IMR-90 (cell line): Measurements from ENCODE around the gene SEMA3E. TPM values are rescaled to one million over a fixed set of nuclear protein-coding genes. Genes with fewer than 3 reads are reported as not detected.

Experiments used
- microRNA-seq, 2 experiments: library from miRNA; stranded (forward) in 1 of 2; unstranded in 1 of 2; fragments of 10-50 nt in 1 of 2; fragments of <30 nt in 1 of 2; gene quantifications in 1 of 2; microRNA quantifications in 1 of 2; one replicate each; pipeline versions ENCODE3 to v1.1.0; 2013 to 2020; ENCODE audit not compliant: insufficient read depth in 1 of 2, insufficient read length in 1 of 2, unreplicated experiment in 1 of 2
- polyA plus RNA-seq, 3 experiments: library from polyadenylated mRNA; depleted of rRNA; stranded (reverse); fragments of >200 nt; gene quantifications; 2 replicates each; pipeline ENCODE4 v1.2.3, GENCODE V29; 2012; ENCODE audit warnings: low replicate concordance in 1 of 3
- small RNA-seq, 5 experiments: library from RNA; depleted of rRNA; stranded (forward); fragments of <200 nt; gene quantifications; one replicate each; pipeline ENCODE3, GENCODE V24; 2012
- total RNA-seq: library from RNA; depleted of rRNA; stranded (reverse); fragments of >200 nt; gene quantifications from 2 replicates; pipeline ENCODE4 v1.2.3, GENCODE V29; 2012

The SEMA3E gene
- total and polyA plus RNA-seq, 2 of the 4 experiments (the other 2 are of a cell fraction) = 0.31 to 0.72 TPM

Small RNA genes lying within 50 kb of the gene (microRNA-seq; reads per million reads assigned to microRNA genes)
- gene AC079987.1 (ENCODE audit: insufficient read depth, insufficient read length) = not detected

Small RNA genes lying within 50 kb of the gene (small RNA-seq; reads per million reads assigned to genes)
- gene AC079987.1 = 0 reads per million in 5 experiments
